ENCODE measurements around the gene PCDHB4. TPM values are rescaled to one million over a fixed set of nuclear protein-coding genes. Genes with fewer than 3 reads are reported as not detected.
"Not testable (repeated sequence)": the region's sequence is repeated elsewhere in the genome, so short reads cannot be mapped to it uniquely, and the experiment has no call there.

Gene PCDHB4
- total and polyA plus RNA-seq, 8 donors: 0.15 to 15.9 (median 0.45) TPM; not detected in 1

DNA sequence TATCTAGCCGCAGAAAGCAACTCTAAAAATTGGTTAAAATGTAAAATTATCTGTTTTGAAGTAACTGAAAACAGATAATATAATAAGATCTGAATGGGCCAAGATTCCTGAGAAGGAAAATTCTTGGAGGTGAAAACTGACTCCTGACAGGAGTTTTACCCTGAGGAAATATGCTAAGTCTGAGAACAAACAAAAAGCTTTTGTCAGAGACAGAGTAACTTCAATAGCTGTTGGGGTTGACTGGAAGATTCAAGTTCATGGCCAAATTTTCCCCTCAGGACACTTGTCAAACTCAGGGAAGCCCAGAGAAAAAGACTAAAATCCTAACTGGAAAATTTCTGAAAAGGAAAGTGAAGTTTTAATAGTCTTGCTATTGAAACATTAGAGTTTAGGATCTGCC is 5.7 kb downstream of the PCDHB4 start:
- no peak for DNase-seq
- Histone ChIP-seq H3K9me3 (peaks cover 0 to 57% (median 25%) of the 10 kb centered on the region in 4 donors), H3K27me3 (peaks cover 0 to 13% (median 0%) of the 10 kb centered on the region in 3 donors), H3K4me3 (no peak overlapping the region), H3K27ac (no peak overlapping the region), H3K36me3 (no peaks in the 10 kb centered on the region), H3K4me1 (no peaks in the 10 kb centered on the region)
- intact Hi-C loops (cut with DNase I; ENCODE audit: low total_unique reads): no loop called here
- TF ChIP-seq, protein P1, sequence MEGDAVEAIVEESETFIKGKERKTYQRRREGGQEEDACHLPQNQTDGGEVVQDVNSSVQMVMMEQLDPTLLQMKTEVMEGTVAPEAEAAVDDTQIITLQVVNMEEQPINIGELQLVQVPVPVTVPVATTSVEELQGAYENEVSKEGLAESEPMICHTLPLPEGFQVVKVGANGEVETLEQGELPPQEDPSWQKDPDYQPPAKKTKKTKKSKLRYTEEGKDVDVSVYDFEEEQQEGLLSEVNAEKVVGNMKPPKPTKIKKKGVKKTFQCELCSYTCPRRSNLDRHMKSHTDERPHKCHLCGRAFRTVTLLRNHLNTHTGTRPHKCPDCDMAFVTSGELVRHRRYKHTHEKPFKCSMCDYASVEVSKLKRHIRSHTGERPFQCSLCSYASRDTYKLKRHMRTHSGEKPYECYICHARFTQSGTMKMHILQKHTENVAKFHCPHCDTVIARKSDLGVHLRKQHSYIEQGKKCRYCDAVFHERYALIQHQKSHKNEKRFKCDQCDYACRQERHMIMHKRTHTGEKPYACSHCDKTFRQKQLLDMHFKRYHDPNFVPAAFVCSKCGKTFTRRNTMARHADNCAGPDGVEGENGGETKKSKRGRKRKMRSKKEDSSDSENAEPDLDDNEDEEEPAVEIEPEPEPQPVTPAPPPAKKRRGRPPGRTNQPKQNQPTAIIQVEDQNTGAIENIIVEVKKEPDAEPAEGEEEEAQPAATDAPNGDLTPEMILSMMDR (IDR thresholded peaks at IDR 0.05): no peak
- no peak for TF ChIP-seq POLR2AphosphoS5 (IDR thresholded peaks at IDR 0.05)
- no peak for TF ChIP-seq EP300 (IDR thresholded peaks at IDR 0.05)
- no peak for TF ChIP-seq POLR2A (IDR thresholded peaks at IDR 0.05)
- WGBS, 5 donors: 86 to 95% (median 90%) methylated on average over 1 of the region's 1 CpG

DNA sequence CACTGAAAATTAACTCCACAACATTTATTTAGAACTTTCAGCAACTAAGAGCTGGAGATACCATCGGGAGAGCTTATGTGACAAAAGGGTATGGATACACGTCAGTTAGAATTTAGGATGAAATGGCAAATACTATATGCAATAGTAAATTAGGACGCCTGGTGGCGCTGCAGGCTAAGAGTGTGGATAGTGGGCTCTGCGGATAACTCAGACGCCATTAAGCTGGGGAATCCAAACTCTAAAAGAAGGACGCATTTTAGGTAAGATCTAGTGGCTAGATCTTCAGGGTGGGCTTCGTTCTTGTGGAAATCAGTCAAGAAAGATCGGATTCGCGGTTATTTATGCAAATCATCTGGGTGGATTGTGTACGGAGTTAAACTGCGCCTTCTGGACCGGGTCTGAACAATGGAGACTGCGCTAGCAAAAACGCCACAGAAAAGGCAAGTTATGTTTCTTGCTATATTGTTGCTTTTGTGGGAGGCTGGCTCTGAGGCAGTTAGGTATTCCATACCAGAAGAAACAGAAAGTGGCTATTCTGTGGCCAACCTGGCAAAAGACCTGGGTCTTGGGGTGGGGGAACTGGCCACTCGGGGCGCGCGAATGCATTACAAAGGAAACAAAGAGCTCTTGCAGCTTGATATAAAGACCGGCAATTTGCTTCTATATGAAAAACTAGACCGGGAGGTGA is 13.6 kb downstream of the PCDHB4 start, which contains the start of gene PCDHB5:
Gene PCDHB5, plus strand, starts transcription at position 177 of the 688 bp plus-strand sequence. Its CDS starts 229 bp downstream, at position 406.
- intact Hi-C loops (cut with DNase I; ENCODE audit: low total_unique reads): no loop called here
- Histone ChIP-seq H3K27me3 (peaks cover 0 to 7% (median 0%) of the 10 kb centered on the region in 3 donors), H3K4me3 (peak within 1 kb of the TSS; percentile 14 to 34 (median 30)), H3K36me3 (no peaks in the 10 kb centered on the region), H3K4me1 (peaks cover 0 to 4% (median 0%) of the 10 kb centered on the region in 4 donors), H3K9me3 (peaks cover 10 to 83% (median 57%) of the 10 kb centered on the region in 4 donors), H3K27ac (peak within 1 kb of the TSS in 1 of 5 donors; percentile 40)
- 19 to 26% (median 23%) methylated on average over 22 of the region's 22 CpGs for WGBS, 5 donors
- peak in 1 of 2 donors; percentile 34 for DNase-seq
- TF ChIP-seq, protein P1 (IDR thresholded peaks at IDR 0.05): peak in 1 of 7 experiments; percentile 13
- no peak for TF ChIP-seq POLR2A (IDR thresholded peaks at IDR 0.05)
- TF ChIP-seq POLR2AphosphoS5 (IDR thresholded peaks at IDR 0.05): no peak

DNA sequence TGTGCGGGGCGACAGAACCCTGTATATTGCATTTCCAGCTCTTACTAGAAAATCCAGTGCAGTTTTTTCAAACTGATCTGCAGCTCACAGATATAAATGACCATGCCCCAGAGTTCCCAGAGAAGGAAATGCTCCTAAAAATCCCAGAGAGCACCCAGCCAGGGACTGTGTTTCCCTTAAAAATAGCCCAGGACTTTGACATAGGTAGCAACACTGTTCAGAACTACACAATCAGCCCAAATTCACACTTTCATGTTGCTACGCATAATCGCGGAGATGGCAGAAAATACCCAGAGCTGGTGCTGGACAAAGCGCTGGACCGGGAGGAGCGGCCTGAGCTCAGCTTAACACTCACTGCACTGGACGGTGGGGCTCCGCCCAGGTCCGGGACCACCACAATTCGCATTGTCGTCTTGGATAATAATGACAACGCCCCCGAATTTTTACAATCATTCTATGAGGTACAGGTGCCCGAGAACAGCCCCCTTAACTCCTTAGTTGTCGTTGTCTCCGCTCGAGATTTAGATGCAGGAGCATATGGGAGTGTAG is 14.2 kb downstream of the PCDHB4 start:
- no peak for TF ChIP-seq POLR2AphosphoS5 (IDR thresholded peaks at IDR 0.05)
- TF ChIP-seq, protein P1 (IDR thresholded peaks at IDR 0.05): no peak
- no peak for TF ChIP-seq POLR2A (IDR thresholded peaks at IDR 0.05)
- no peak for TF ChIP-seq EP300 (IDR thresholded peaks at IDR 0.05)
- Histone ChIP-seq H3K9me3 (peaks cover 10 to 82% (median 61%) of the 10 kb centered on the region in 4 donors), H3K27me3 (peaks cover 0 to 7% (median 0%) of the 10 kb centered on the region in 3 donors), H3K27ac (peak overlapping the region in 1 of 5 donors; percentile 40), H3K4me1 (peaks cover 0 to 4% (median 0%) of the 10 kb centered on the region in 4 donors), H3K4me3 (peak overlapping the region; percentile 14 to 34 (median 30)), H3K36me3 (no peaks in the 10 kb centered on the region)
- DNase-seq: no peak
- intact Hi-C loops (cut with DNase I; ENCODE audit: low total_unique reads): no loop called here
- WGBS, 5 donors: 41 to 65% (median 46%) methylated on average over 19 of the region's 19 CpGs

DNA sequence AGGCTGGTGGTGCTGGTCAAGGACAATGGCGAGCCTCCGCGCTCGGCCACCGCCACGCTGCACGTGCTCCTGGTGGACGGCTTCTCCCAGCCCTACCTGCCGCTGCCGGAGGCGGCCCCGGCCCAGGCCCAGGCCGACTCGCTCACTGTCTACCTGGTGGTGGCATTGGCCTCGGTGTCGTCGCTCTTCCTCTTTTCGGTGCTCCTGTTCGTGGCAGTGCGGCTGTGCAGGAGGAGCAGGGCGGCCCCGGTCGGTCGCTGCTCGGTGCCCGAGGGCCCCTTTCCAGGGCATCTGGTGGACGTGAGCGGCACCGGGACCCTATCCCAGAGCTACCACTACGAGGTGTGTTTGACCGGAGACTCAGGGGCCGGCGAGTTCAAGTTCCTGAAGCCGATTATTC is 15.7 kb downstream of the PCDHB4 start:
- H3K36me3 ChIP-seq; DNase-seq; intact Hi-C loops (cut with DNase I; ENCODE audit: low total_unique reads); H3K27me3 ChIP-seq; H3K27ac ChIP-seq; H3K4me3 ChIP-seq; H3K4me1 ChIP-seq: not testable (repeated sequence)
- 45 to 72% (median 59%) methylated on average over 9 to 30 of the region's 34 CpGs for WGBS, 5 donors
- H3K9me3 ChIP-seq: peaks cover 10 to 92% (median 69%) of the 10 kb centered on the region in 4 donors

All from stomach (tissue), 9 donors.